IMR-90 (cell line): Measurements from ENCODE around the gene TANK. TPM values are rescaled to one million over a fixed set of nuclear protein-coding genes. Genes with fewer than 3 reads are reported as not detected.

Source experiments
- ATAC-seq: fragments of 200-7000 bp; cut with Tn5 transposase; 2 replicates; pipeline ENCODE4 v1.9.1; 2020; ENCODE audit warnings: low read depth, mild to moderate bottlenecking, moderate library complexity
- BruUV-seq: library from RNA; stranded (reverse); fragments of 400-500 nt; replicated peaks from 2 replicates; lab custom pipeline; 2021; lab: Mats Ljungman, UMichigan
- CTCF ChIA-PET: fragments of 300-600 bp; formaldehyde crosslinking; extraction: SDS; loops from one replicate; lab custom pipeline; 2021; ENCODE audit warnings: antibody characterized with exemption; lab: Yijun Ruan, JAX
- POLR2A ChIA-PET: fragments of 300-600 bp; sonication (Branson Sonifier 250); formaldehyde crosslinking; loops from one replicate; lab custom pipeline; 2022; ENCODE audit warnings: antibody characterized with exemption; ENCODE audit not compliant: unreplicated experiment; lab: Charles Lee
- DNase-seq: peaks from one replicate; pipeline ENCODE4 v3.0.0; 2013
- H2AFZ ChIP-seq: replicated peaks from 2 replicates; pipeline ENCODE3; 2013; ENCODE audit warnings: low read length, mild to moderate bottlenecking; ENCODE audit not compliant: poor library complexity
- H2AK5ac ChIP-seq: 2 replicates; pipeline ENCODE4 v1.6.1; 2013; ENCODE audit warnings: low read depth, low read length, inconsistent platforms
- H2AK9ac ChIP-seq: replicated peaks from 2 replicates; pipeline ENCODE3; 2013; ENCODE audit warnings: mild to moderate bottlenecking, low read depth, low read length, moderate library complexity; ENCODE audit not compliant: poor library complexity
- H2BK120ac ChIP-seq: 2 replicates; pipeline ENCODE4 v1.6.1; 2013; ENCODE audit warnings: low read depth, low read length, inconsistent platforms
- H2BK15ac ChIP-seq: 3 replicates; pipeline ENCODE4 v1.6.1; 2013; ENCODE audit warnings: low read depth, low read length, inconsistent platforms
- H2BK20ac ChIP-seq: 2 replicates; pipeline ENCODE4 v1.6.1; 2013; ENCODE audit warnings: low read depth, mild to moderate bottlenecking, inconsistent platforms, low read length, moderate library complexity
- H2BK5ac ChIP-seq: 2 replicates; pipeline ENCODE4 v1.6.1; 2013; ENCODE audit warnings: mild to moderate bottlenecking, low read depth, low read length, inconsistent platforms; ENCODE audit not compliant: poor library complexity, severe bottlenecking
- H3K14ac ChIP-seq: replicated peaks from 2 replicates; pipeline ENCODE4 v1.6.1; 2013; ENCODE audit warnings: low read depth, low read length, inconsistent platforms
- H3K18ac ChIP-seq: 2 replicates; pipeline ENCODE4 v1.6.1; 2013; ENCODE audit warnings: low read depth, low read length, control low read depth
- H3K23ac ChIP-seq: 2 replicates; pipeline ENCODE4 v1.6.1; 2013; ENCODE audit warnings: low read depth, low read length, inconsistent platforms
- H3K27ac ChIP-seq: 2 replicates; pipeline ENCODE4 v1.5.1; 2013; ENCODE audit warnings: mild to moderate bottlenecking, control low read depth, low read length; ENCODE audit not compliant: insufficient read depth
- H3K27me3 ChIP-seq: 2 replicates; pipeline ENCODE4 v1.6.1; 2013; ENCODE audit warnings: low read length; ENCODE audit not compliant: control insufficient read depth, insufficient read depth
- H3K36me3 ChIP-seq: 2 replicates; pipeline ENCODE4 v1.6.1; 2013; ENCODE audit warnings: low read length, mixed read lengths; ENCODE audit not compliant: control insufficient read depth, insufficient read depth
- H3K4ac ChIP-seq: 2 replicates; pipeline ENCODE4 v1.6.1; 2013; ENCODE audit warnings: low read depth, low read length, inconsistent platforms
- H3K4me1 ChIP-seq: 2 replicates; pipeline ENCODE4 v1.6.1; 2013; ENCODE audit warnings: low read length, mixed read lengths; ENCODE audit not compliant: control insufficient read depth, insufficient read depth
- H3K4me2 ChIP-seq: 2 replicates; pipeline ENCODE4 v1.6.1; 2013; ENCODE audit warnings: low read depth, mild to moderate bottlenecking, control low read depth, low read length, moderate library complexity
- H3K4me3 ChIP-seq: 2 replicates; pipeline ENCODE4 v1.5.1; 2013; ENCODE audit warnings: low read depth, mild to moderate bottlenecking, control low read depth, low read length, moderate library complexity; ENCODE audit not compliant: insufficient read depth
- H3K56ac ChIP-seq: 2 replicates; pipeline ENCODE4 v1.6.1; 2013; ENCODE audit warnings: low read length, inconsistent platforms; ENCODE audit not compliant: insufficient read depth; ENCODE audit errors: extremely low read depth
- H3K79me1 ChIP-seq, 2 experiments: 2 replicates each; pipeline ENCODE4 v1.6.1; 2013; ENCODE audit warnings: low read length in 2 of 2, inconsistent platforms in 1 of 2, low read depth in 1 of 2
- H3K9ac ChIP-seq: 2 replicates; pipeline ENCODE4 v1.6.1; 2013; ENCODE audit warnings: low read depth, low read length, control low read depth
- H3K9me1 ChIP-seq: 2 replicates; pipeline ENCODE4 v1.6.1; 2013; ENCODE audit warnings: low read length, inconsistent platforms; ENCODE audit not compliant: insufficient read depth
- H3K9me3 ChIP-seq: 2 replicates; pipeline ENCODE4 v1.6.1; 2013; ENCODE audit warnings: low read length; ENCODE audit not compliant: control insufficient read depth, insufficient read depth
- H4K20me1 ChIP-seq: 2 replicates; pipeline ENCODE4 v1.6.1; 2013; ENCODE audit warnings: low read length, inconsistent platforms; ENCODE audit not compliant: insufficient read depth
- H4K5ac ChIP-seq: 2 replicates; pipeline ENCODE4 v1.6.1; 2013; ENCODE audit warnings: mild to moderate bottlenecking, low read depth, low read length, control low read depth
- H4K8ac ChIP-seq, 2 experiments: 2 replicates each; pipeline ENCODE4 v1.6.1; 2013; ENCODE audit warnings: low read depth in 2 of 2, low read length in 2 of 2, control low read depth in 1 of 2, inconsistent platforms in 1 of 2
- H4K91ac ChIP-seq: 2 replicates; pipeline ENCODE4 v1.6.1; 2013; ENCODE audit warnings: low read depth, low read length, inconsistent platforms; ENCODE audit not compliant: insufficient read depth
- BHLHE40 ChIP-seq: fragments of 150-350 bp; IDR thresholded peaks from 2 replicates; pipeline ENCODE4 v1.6.1; 2016; ENCODE audit warnings: mild to moderate bottlenecking, low read depth, low read length
- CEBPB ChIP-seq: IDR thresholded peaks from 2 replicates; pipeline ENCODE4 v1.6.1; 2012; ENCODE audit warnings: low read depth, low read length, improper control_type of control experiment
- CHD1 ChIP-seq: IDR thresholded peaks from 2 replicates; pipeline ENCODE4 v1.6.1; 2012; ENCODE audit warnings: low read depth, low read length, improper control_type of control experiment
- ELK1 ChIP-seq: fragments of 150-350 bp; IDR thresholded peaks from 2 replicates; pipeline ENCODE4 v1.6.1; 2016; ENCODE audit warnings: low read depth, mild to moderate bottlenecking, low read length, moderate library complexity, borderline replicate concordance
- FOS ChIP-seq: fragments of 150-350 bp; IDR thresholded peaks from 2 replicates; pipeline ENCODE4 v1.6.1; 2016; ENCODE audit warnings: low read depth, low read length
- MAFK ChIP-seq: IDR thresholded peaks from 2 replicates; pipeline ENCODE4 v1.6.1; 2012; ENCODE audit warnings: low read depth, low read length, improper control_type of control experiment
- MXI1 ChIP-seq: IDR thresholded peaks from 2 replicates; pipeline ENCODE4 v1.6.1; 2012; ENCODE audit warnings: low read depth, mild to moderate bottlenecking, low read length, moderate library complexity, borderline replicate concordance
- NFE2L2 ChIP-seq: fragments of 150-350 bp; IDR thresholded peaks from 2 replicates; pipeline ENCODE4 v1.6.1; 2016; ENCODE audit warnings: low read depth, mild to moderate bottlenecking, low read length
- POLR2A ChIP-seq: IDR thresholded peaks from 2 replicates; pipeline ENCODE4 v1.6.1; 2012; ENCODE audit warnings: mild to moderate bottlenecking, low read depth, low read length
- RAD21 ChIP-seq: IDR thresholded peaks from 2 replicates; pipeline ENCODE4 v1.6.1; 2012; ENCODE audit warnings: low read length, improper control_type of control experiment
- RFX5 ChIP-seq: IDR thresholded peaks from 2 replicates; pipeline ENCODE4 v1.8.0; 2012; ENCODE audit warnings: low read depth, mild to moderate bottlenecking, low read length, moderate library complexity
- WGBS, 2 experiments: methylation state at CpG; one replicate each; pipeline versions ENCODE4 v1.1.5 to v1.1.7; 2013; ENCODE audit warnings: missing lambda C conversion rate in 2 of 2; ENCODE audit not compliant: insufficient read length in 1 of 2; ENCODE audit errors: extremely low coverage in 2 of 2; 5-methylcytosine and 5-hydroxymethylcytosine counted together
- dilution Hi-C: fragments of 300-500 bp; cut with HindIII; formaldehyde crosslinking; loops from one replicate; pipeline ENCODE4 v1.14.3; 2018; ENCODE audit warnings: low sequenced_read_pairs; ENCODE audit not compliant: unreplicated experiment
- in situ Hi-C: fragments of 300-500 bp; cut with MboI; formaldehyde crosslinking; loops from 3 replicates; pipeline ENCODE4 v1.14.3; 2019; ENCODE audit warnings: low sequenced_read_pairs, inconsistent platforms, mixed read lengths
- intact Hi-C: fragments of 100-400 bp; cut with micrococcal nuclease; formaldehyde crosslinking; loops from 2 replicates; pipeline ENCODE4 v1.10.0; 2022
- polyA plus RNA-seq, 3 experiments: library from polyadenylated mRNA; depleted of rRNA; stranded (reverse); fragments of >200 nt; gene quantifications; 2 replicates each; pipeline ENCODE4 v1.2.3, GENCODE V29; 2012; ENCODE audit warnings: low replicate concordance in 1 of 3
- total RNA-seq: library from RNA; depleted of rRNA; stranded (reverse); fragments of >200 nt; gene quantifications from 2 replicates; pipeline ENCODE4 v1.2.3, GENCODE V29; 2012

Gene TANK
- total and polyA plus RNA-seq, 2 of the 4 experiments (the other 2 are of a cell fraction): 25.4 to 41.9 TPM

- H2BK5ac ChIP-seq: peak overlapping the region; percentile 33
- TF ChIP-seq CEBPB (no peak), BHLHE40 (no peak), RAD21 (no peak), RFX5 (no peak), FOS (no peak), MAFK (no peak), CHD1 (no peak), NFE2L2 (no peak), ELK1 (no peak), MXI1 (no peak), POLR2A (no peak)
- no TSS peak for BruUV-seq
- H2AK9ac ChIP-seq: no peak overlapping the region
- no peak overlapping the region for H3K56ac ChIP-seq
- no peak overlapping the region for H3K27ac ChIP-seq
- H3K4me3 ChIP-seq: no peak overlapping the region
- no peak overlapping the region for H2BK20ac ChIP-seq
- no peak overlapping the region for H2BK120ac ChIP-seq
- no peak overlapping the region for H3K4me2 ChIP-seq
- H2AK5ac ChIP-seq: no peak overlapping the region
- H3K27me3 ChIP-seq: no peaks in the 10 kb centered on the region
- H4K8ac ChIP-seq: no peak overlapping the region
- ChIA-PET CTCF (interaction anchor here (0.7 kb wide), 1 partner anchor 154 kb away, joined by 3 read pairs; no protein-coding TSS in a partner anchor), POLR2A (no interaction called here)
- H3K9ac ChIP-seq: no peak overlapping the region
- H3K4ac ChIP-seq: no peak overlapping the region
- no peak overlapping the region for H3K14ac ChIP-seq
- no peak overlapping the region for H4K91ac ChIP-seq
- intact Hi-C loops (no loop called here), in situ Hi-C loops (no loop called here), dilution Hi-C loops (no loop called here)
- no peak overlapping the region for H3K23ac ChIP-seq
- ATAC-seq (no peak), DNase-seq (no peak)
- peaks cover 3% of the 10 kb centered on the region for H3K36me3 ChIP-seq
- H3K4me1 ChIP-seq: no peaks in the 10 kb centered on the region; the same call in 1 of the 2 replicates
- H2BK15ac ChIP-seq: no peak overlapping the region
- no peaks in the 10 kb centered on the region for H3K9me3 ChIP-seq
- H4K20me1 ChIP-seq: no peaks in the 10 kb centered on the region
- no peak overlapping the region for H2AFZ ChIP-seq
- H3K79me1 ChIP-seq: peaks cover 9 to 12% of the 10 kb centered on the region in 2 experiments
- H3K18ac ChIP-seq: no peak overlapping the region
- H3K9me1 ChIP-seq: no peaks in the 10 kb centered on the region
- no CpG with 5 or more reads among the region's 3 CpGs for WGBS, 2 experiments
- no peak overlapping the region for H4K5ac ChIP-seq
These were observed 57.5 kb downstream of the TANK start for GRCh38 chr2:161217597-161218185.
